Measurements from ENCODE around the gene SEZ6.

The SEZ6 gene

GRCh38 chr17:29038085-29038795, 32.4 kb upstream of the SEZ6 start:
- no peak overlapping the region for H3K4me3 ChIP-seq (ENCODE audit: low read depth, low read length)

- no peak overlapping the region for H3K4me3 ChIP-seq (ENCODE audit: low read depth, low read length)
Measured at GRCh38 chr17:29037739-29038084, 31.9 kb upstream of the SEZ6 start.

- H3K4me3 ChIP-seq (ENCODE audit: low read depth, low read length) = no peak overlapping the region
Measured at GRCh38 chr17:29036584-29036983, 30.8 kb upstream of the SEZ6 start.

GRCh38 chr17:29034510-29034909, 28.7 kb upstream of the SEZ6 start:
- H3K4me3 ChIP-seq (ENCODE audit: low read depth, low read length) = no peak overlapping the region

GRCh38 chr17:29032857-29033197, 27.0 kb upstream of the SEZ6 start:
- no peak overlapping the region for H3K4me3 ChIP-seq (ENCODE audit: low read depth, low read length)

- no peak overlapping the region for H3K4me3 ChIP-seq (ENCODE audit: low read depth, low read length)
Measured at GRCh38 chr17:29032013-29032856, 26.4 kb upstream of the SEZ6 start.

GRCh38 chr17:29031488-29031887, 25.7 kb upstream of the SEZ6 start:
- no peak overlapping the region for H3K4me3 ChIP-seq (ENCODE audit: low read depth, low read length)

GRCh38 chr17:29024316-29024952, 18.6 kb upstream of the SEZ6 start:
- no peak overlapping the region for H3K4me3 ChIP-seq (ENCODE audit: low read depth, low read length)

GRCh38 chr17:29022074-29022473, 16.2 kb upstream of the SEZ6 start:
- H3K4me3 ChIP-seq (ENCODE audit: low read depth, low read length) = no peak overlapping the region

- H3K4me3 ChIP-seq (ENCODE audit: low read depth, low read length) = no peak overlapping the region
Measured at GRCh38 chr17:29021226-29021625, 15.4 kb upstream of the SEZ6 start.

- no peak overlapping the region for H3K4me3 ChIP-seq (ENCODE audit: low read depth, low read length)
Measured at GRCh38 chr17:29020576-29020975, 14.7 kb upstream of the SEZ6 start.

GRCh38 chr17:29019475-29020181, 13.8 kb upstream of the SEZ6 start:
- H3K4me3 ChIP-seq (ENCODE audit: low read depth, low read length) = no peak overlapping the region

- no peak overlapping the region for H3K4me3 ChIP-seq (ENCODE audit: low read depth, low read length)
Measured at GRCh38 chr17:29018788-29019474, 13.1 kb upstream of the SEZ6 start.

- H3K4me3 ChIP-seq (ENCODE audit: low read depth, low read length) = no peak overlapping the region
Measured at GRCh38 chr17:29016345-29017210, 10.7 kb upstream of the SEZ6 start.

- no peak overlapping the region for H3K4me3 ChIP-seq (ENCODE audit: low read depth, low read length)
Measured at GRCh38 chr17:29014716-29015115, 8.9 kb upstream of the SEZ6 start.

GRCh38 chr17:29012535-29012934, 6.7 kb upstream of the SEZ6 start:
- no peak overlapping the region for H3K4me3 ChIP-seq (ENCODE audit: low read depth, low read length)

- H3K4me3 ChIP-seq (ENCODE audit: low read depth, low read length) = no peak overlapping the region
Measured at GRCh38 chr17:29010586-29010985, 4.8 kb upstream of the SEZ6 start.

- no peak overlapping the region for H3K4me3 ChIP-seq (ENCODE audit: low read depth, low read length)
Measured at GRCh38 chr17:29010129-29010528, 4.3 kb upstream of the SEZ6 start.

- H3K4me3 ChIP-seq (ENCODE audit: low read depth, low read length) = no peak overlapping the region
Measured at GRCh38 chr17:29008591-29008990, 2.8 kb upstream of the SEZ6 start.

- H3K4me3 ChIP-seq (ENCODE audit: low read depth, low read length) = no peak overlapping the region
Measured at GRCh38 chr17:29007860-29008455, 2.1 kb upstream of the SEZ6 start.

Data from iPS-11a (cell line).